ENCODE measurements around the gene ZNF831. TPM values are rescaled to one million over a fixed set of nuclear protein-coding genes. Genes with fewer than 3 reads are reported as not detected.

Gene ZNF831
- polyA plus RNA-seq, 1 experiment, result not detected

DNA sequence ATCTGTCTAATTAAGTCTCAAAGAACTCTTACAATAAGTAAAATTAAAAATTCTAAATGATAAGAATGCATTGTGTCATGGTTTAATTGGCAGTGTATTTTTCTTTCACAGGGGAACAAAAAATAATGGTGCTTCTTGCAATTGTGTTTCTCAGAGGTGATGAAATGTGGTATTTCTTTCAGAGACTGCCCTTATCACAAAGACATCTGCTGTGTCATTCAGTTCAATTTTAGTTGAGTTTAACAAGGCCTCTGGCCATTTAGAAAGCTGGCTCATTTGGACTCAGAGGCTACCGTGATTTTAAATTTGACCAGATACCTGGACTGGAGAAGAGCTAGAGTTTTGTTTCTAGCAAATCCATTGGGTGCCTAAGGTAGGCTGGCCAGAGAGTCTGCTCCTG is 23.6 kb upstream of the ZNF831 start:
- DNase-seq (ENCODE audit: low read depth), result no peak
- TF ChIP-seq, protein P1, sequence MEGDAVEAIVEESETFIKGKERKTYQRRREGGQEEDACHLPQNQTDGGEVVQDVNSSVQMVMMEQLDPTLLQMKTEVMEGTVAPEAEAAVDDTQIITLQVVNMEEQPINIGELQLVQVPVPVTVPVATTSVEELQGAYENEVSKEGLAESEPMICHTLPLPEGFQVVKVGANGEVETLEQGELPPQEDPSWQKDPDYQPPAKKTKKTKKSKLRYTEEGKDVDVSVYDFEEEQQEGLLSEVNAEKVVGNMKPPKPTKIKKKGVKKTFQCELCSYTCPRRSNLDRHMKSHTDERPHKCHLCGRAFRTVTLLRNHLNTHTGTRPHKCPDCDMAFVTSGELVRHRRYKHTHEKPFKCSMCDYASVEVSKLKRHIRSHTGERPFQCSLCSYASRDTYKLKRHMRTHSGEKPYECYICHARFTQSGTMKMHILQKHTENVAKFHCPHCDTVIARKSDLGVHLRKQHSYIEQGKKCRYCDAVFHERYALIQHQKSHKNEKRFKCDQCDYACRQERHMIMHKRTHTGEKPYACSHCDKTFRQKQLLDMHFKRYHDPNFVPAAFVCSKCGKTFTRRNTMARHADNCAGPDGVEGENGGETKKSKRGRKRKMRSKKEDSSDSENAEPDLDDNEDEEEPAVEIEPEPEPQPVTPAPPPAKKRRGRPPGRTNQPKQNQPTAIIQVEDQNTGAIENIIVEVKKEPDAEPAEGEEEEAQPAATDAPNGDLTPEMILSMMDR (IDR thresholded peaks at IDR 0.05; ENCODE audit: insufficient read depth, low read depth, low read length), result no peak
- CTCF ChIA-PET, result no interaction called here
- H3K36me3 ChIP-seq (ENCODE audit: control insufficient read depth, insufficient read depth, low read length), result no peaks in the 10 kb centered on the region
- H3K27me3 ChIP-seq (ENCODE audit: control insufficient read depth, insufficient read depth, low read length), result no peaks in the 10 kb centered on the region
- POLR2A ChIA-PET, result no interaction called here
- H3K4me3 ChIP-seq (ENCODE audit: low read depth, low read length), result no peak overlapping the region

DNA sequence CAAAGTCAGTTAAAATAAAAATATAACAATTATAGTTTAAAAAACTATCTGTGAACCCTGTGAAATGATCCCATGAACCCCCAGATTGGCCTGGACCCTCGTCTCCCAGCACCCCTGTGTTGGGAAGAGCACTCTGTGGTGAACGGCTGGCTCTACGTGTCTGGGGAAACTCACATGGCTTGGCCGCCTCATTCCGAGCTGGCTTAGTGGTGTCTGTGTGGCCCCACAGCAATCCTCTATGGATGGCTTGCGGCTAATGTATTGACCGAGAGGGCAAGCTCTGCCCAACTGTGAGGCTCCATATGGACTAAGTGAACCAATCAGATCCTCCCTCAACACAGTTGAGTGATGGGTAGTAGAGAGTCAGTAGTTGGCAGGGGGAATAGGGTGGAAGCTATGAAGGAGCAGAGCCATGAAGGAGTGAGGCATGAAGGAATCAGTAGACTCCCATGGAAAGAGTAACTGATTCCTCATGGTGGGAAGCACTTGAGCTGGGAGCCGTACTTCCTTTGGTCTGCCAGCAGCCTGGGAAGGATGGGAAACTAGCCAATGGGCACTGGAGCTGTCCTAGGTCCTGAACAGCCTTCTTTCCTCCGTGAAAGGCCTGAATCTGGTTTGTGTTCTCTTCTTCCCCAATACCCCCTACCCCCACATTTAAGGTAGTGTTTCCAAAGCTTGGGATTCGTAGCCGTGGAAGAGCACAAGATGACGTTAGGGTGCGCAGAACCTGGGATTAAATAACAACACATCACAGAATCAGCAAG is 21.6 kb upstream of the ZNF831 start:
- POLR2A ChIA-PET, result no interaction called here

GRCh38 chr20:59143326-59143725 is 20.3 kb upstream of the ZNF831 start:
- Histone ChIP-seq H3K36me3 (ENCODE audit: control insufficient read depth, insufficient read depth, low read length) (no peaks in the 10 kb centered on the region), H3K27me3 (ENCODE audit: control insufficient read depth, insufficient read depth, low read length) (no peaks in the 10 kb centered on the region), H3K4me3 (ENCODE audit: low read depth, low read length) (no peak overlapping the region)
- POLR2A ChIA-PET, result no interaction called here
- DNase-seq (ENCODE audit: low read depth), result no peak
- CTCF ChIA-PET, result interaction anchor here (2.0 kb wide), 1 partner anchor 9 kb away, joined by 4 read pairs; no protein-coding TSS in a partner anchor
- TF ChIP-seq, protein P1 (IDR thresholded peaks at IDR 0.05; ENCODE audit: insufficient read depth, low read depth, low read length), result no peak

More for the DNA sequence above, 21.6 kb upstream of the ZNF831 start:
- TF ChIP-seq, protein P1 (IDR thresholded peaks at IDR 0.05; ENCODE audit: insufficient read depth, low read depth, low read length), result no peak
- Histone ChIP-seq H3K27me3 (ENCODE audit: control insufficient read depth, insufficient read depth, low read length) (no peaks in the 10 kb centered on the region), H3K4me3 (ENCODE audit: low read depth, low read length) (no peak overlapping the region), H3K36me3 (ENCODE audit: control insufficient read depth, insufficient read depth, low read length) (no peaks in the 10 kb centered on the region)
- DNase-seq (ENCODE audit: low read depth), result no peak
- CTCF ChIA-PET, result interaction anchor here (2.0 kb wide), 1 partner anchor 7 kb away, joined by 4 read pairs; no protein-coding TSS in a partner anchor

DNA sequence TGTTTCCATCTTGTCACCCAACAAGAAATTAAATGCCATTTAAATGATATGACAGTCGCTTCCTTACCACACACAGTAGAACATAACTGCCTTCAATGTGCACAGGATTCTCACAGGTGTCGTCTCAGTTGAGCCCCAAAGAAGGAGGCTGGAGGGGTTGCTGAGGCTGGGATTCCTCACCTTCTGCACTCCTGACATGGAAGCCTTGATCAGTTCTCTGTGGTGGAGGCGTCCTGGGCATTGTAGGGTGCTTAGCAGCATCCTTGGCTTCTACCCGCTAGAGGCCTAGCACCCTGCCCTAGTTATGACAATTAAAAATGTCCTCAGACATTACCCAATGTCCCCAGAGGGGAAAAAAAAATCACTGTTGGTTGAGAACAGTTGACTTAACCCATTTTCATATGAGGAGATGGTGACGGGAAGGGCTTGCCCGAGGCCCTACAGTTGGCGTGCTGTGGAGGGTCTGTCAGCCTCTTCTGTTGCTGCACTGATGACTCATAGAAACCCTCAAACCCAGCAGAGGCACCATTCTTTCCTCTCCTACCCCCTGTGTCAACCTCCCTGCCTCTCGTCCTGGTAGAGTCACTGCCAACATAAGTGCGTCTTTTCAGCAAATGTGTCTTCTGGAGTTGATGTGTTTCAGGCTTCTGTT is 19.3 kb upstream of the ZNF831 start:
- H3K4me3 ChIP-seq (ENCODE audit: low read depth, low read length), result no peak overlapping the region
- H3K36me3 ChIP-seq (ENCODE audit: control insufficient read depth, insufficient read depth, low read length), result no peaks in the 10 kb centered on the region
- TF ChIP-seq, protein P1 (IDR thresholded peaks at IDR 0.05; ENCODE audit: insufficient read depth, low read depth, low read length), result no peak
- POLR2A ChIA-PET, result no interaction called here
- CTCF ChIA-PET, result no interaction called here
- DNase-seq (ENCODE audit: low read depth), result no peak
- H3K27me3 ChIP-seq (ENCODE audit: control insufficient read depth, insufficient read depth, low read length), result no peaks in the 10 kb centered on the region

DNA sequence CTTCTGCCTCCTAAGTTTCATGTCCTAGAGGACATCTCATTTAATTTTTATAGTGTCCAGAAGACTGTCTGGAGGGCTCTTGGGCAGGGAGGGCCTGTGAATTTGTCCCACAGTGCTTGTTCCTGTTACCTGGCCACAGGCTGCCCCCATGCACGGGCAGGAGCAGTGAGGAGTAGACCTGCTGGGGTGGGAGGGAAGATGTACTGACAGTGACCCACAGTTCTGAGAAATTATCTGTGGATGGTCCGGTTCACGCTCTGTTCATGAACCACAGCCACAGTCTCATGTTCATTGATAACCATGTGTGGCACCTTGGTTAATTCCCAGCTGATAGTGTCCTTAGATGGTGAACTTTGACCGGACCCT is 18.8 kb upstream of the ZNF831 start:
- CTCF ChIA-PET, result no interaction called here
- DNase-seq (ENCODE audit: low read depth), result no peak
- H3K36me3 ChIP-seq (ENCODE audit: control insufficient read depth, insufficient read depth, low read length), result no peaks in the 10 kb centered on the region
- no peaks in the 10 kb centered on the region for H3K27me3 ChIP-seq (ENCODE audit: control insufficient read depth, insufficient read depth, low read length)
- TF ChIP-seq, protein P1 (IDR thresholded peaks at IDR 0.05; ENCODE audit: insufficient read depth, low read depth, low read length), result no peak
- no peak overlapping the region for H3K4me3 ChIP-seq (ENCODE audit: low read depth, low read length)
- POLR2A ChIA-PET, result no interaction called here

Measured in BJ (cell line).